Esophagus muscularis mucosa (tissue), 3 donors: ENCODE measurements around the gene SDK1.

Experiments
- EP300 ChIP-seq: sonication (generic); formaldehyde crosslinking; IDR thresholded peaks from one replicate; pipeline ENCODE4 v1.6.1; 2017; ENCODE audit warnings: antibody characterized with exemption
- POLR2A ChIP-seq: fragments of 450-650 bp; IDR thresholded peaks from one replicate; pipeline ENCODE4 v1.6.1; 2017; ENCODE audit warnings: antibody characterized with exemption, moderate library complexity, mild to moderate bottlenecking, low read depth
- POLR2AphosphoS5 ChIP-seq, 2 donors: sonication (generic); formaldehyde crosslinking; IDR thresholded peaks; one replicate each; pipeline ENCODE4 v1.6.1; 2017; ENCODE audit warnings: antibody characterized with exemption in 2 of 2

GRCh38 chr7:3688842-3689241 is 387.8 kb downstream of the SDK1 start:
- TF ChIP-seq POLR2A (no peak), POLR2AphosphoS5 (IDR thresholded peaks at IDR 0.05) (no peak), EP300 (no peak)
